ENCODE results near the gene ZNF296. TPM values are rescaled to one million over a fixed set of nuclear protein-coding genes. Genes with fewer than 3 reads are reported as not detected.

ZNF296 gene
- total and polyA plus RNA-seq, 2 experiments from 2014 or later = 13.4 to 16.5 TPM

- ATAC-seq = no peak
- H2AFZ ChIP-seq = no peak overlapping the region
- H3K4me3 ChIP-seq = no peak overlapping the region
- no peak overlapping the region for H3K27ac Mint-ChIP-seq
- peaks cover 2% of the 10 kb centered on the region for H3K27me3 Mint-ChIP-seq (ENCODE audit: insufficient read depth, low read depth, poor library complexity)
- no peak for TF ChIP-seq ETS1 (IDR thresholded peaks at IDR 0.05)
- TF ChIP-seq, protein P1, sequence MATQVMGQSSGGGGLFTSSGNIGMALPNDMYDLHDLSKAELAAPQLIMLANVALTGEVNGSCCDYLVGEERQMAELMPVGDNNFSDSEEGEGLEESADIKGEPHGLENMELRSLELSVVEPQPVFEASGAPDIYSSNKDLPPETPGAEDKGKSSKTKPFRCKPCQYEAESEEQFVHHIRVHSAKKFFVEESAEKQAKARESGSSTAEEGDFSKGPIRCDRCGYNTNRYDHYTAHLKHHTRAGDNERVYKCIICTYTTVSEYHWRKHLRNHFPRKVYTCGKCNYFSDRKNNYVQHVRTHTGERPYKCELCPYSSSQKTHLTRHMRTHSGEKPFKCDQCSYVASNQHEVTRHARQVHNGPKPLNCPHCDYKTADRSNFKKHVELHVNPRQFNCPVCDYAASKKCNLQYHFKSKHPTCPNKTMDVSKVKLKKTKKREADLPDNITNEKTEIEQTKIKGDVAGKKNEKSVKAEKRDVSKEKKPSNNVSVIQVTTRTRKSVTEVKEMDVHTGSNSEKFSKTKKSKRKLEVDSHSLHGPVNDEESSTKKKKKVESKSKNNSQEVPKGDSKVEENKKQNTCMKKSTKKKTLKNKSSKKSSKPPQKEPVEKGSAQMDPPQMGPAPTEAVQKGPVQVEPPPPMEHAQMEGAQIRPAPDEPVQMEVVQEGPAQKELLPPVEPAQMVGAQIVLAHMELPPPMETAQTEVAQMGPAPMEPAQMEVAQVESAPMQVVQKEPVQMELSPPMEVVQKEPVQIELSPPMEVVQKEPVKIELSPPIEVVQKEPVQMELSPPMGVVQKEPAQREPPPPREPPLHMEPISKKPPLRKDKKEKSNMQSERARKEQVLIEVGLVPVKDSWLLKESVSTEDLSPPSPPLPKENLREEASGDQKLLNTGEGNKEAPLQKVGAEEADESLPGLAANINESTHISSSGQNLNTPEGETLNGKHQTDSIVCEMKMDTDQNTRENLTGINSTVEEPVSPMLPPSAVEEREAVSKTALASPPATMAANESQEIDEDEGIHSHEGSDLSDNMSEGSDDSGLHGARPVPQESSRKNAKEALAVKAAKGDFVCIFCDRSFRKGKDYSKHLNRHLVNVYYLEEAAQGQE (IDR thresholded peaks at IDR 0.05; ENCODE audit: unreplicated experiment) = no peak
- TF ChIP-seq NANOG (IDR thresholded peaks at IDR 0.05; ENCODE audit: borderline replicate concordance) = no peak
- no peak for TF ChIP-seq POLR2AphosphoS5 (IDR thresholded peaks at IDR 0.05; ENCODE audit: low read depth)
- no peak for TF ChIP-seq EZH2 (IDR thresholded peaks at IDR 0.05; ENCODE audit: low read depth, unreplicated experiment)
- no peak for TF ChIP-seq EZH2phosphoT487 (IDR thresholded peaks at IDR 0.05; ENCODE audit: unreplicated experiment)
- no peak for TF ChIP-seq CTCF (conservative IDR thresholded peaks at IDR 0.05; ENCODE audit: low read depth in 2 of 2)
- TF ChIP-seq CREB1 (CRISPR knock-in tag; IDR thresholded peaks at IDR 0.05; ENCODE audit: low read depth) = no peak
- TF ChIP-seq ZNF114 (CRISPR knock-in tag; IDR thresholded peaks at IDR 0.05) = no peak
- no peak for TF ChIP-seq ZNF331 (CRISPR knock-in tag; IDR thresholded peaks at IDR 0.05; ENCODE audit: low read depth)
- no peak for TF ChIP-seq ZNF462 (CRISPR knock-in tag; IDR thresholded peaks at IDR 0.05)
- TF ChIP-seq STAT1 (IDR thresholded peaks at IDR 0.05; ENCODE audit: unreplicated experiment) = no peak
- no peaks in the 10 kb centered on the region for H3K79me2 ChIP-seq (replicated peaks; ENCODE audit: insufficient read depth)
- H3K27me3 ChIP-seq (ENCODE audit: insufficient read depth) = no peaks in the 10 kb centered on the region
- H3K4me1 ChIP-seq (ENCODE audit: insufficient read depth) = no peaks in the 10 kb centered on the region
- H3K4me3 Mint-ChIP-seq = no peak overlapping the region
- H3K36me3 Mint-ChIP-seq (ENCODE audit: low read depth) = peaks cover 10% of the 10 kb centered on the region
- no peaks in the 10 kb centered on the region for H3F3A ChIP-seq (replicated peaks; ENCODE audit: low read depth)
- no peaks in the 10 kb centered on the region for H3K9me3 Mint-ChIP-seq
- H3K4me1 Mint-ChIP-seq = peaks cover 6% of the 10 kb centered on the region; the same call in 2 of the 3 replicates
- no peak overlapping the region for H3K27ac ChIP-seq (ENCODE audit: low read depth)
- DNase-seq (ENCODE audit: low spot score) = no peak
- H3K36me3 ChIP-seq (ENCODE audit: insufficient read depth) = no peaks in the 10 kb centered on the region
- H3K4me2 ChIP-seq = no peak overlapping the region
- H3K9me2 ChIP-seq (ENCODE audit: insufficient read depth) = no peaks in the 10 kb centered on the region
- H4K20me1 ChIP-seq (replicated peaks; ENCODE audit: insufficient read depth) = peaks cover 3% of the 10 kb centered on the region; the same call in 1 of the 2 replicates
These were observed 53.2 kb downstream of the ZNF296 start for GRCh38 chr19:45023048-45023447.

Data from GM23338 (cell line).